Mucosa of rectum (tissue), 2 donors: Measurements from ENCODE around the gene AXIN2.
"Not testable (repeated sequence)": the region's sequence is repeated elsewhere in the genome, so short reads cannot be mapped to it uniquely, and the experiment has no call there.

Experiments
- H3K27ac ChIP-seq, 2 donors: one replicate each; pipeline ENCODE4 v1.7.0; 2013; ENCODE audit warnings: inconsistent platforms in 2 of 2, low read depth in 2 of 2, low read length in 2 of 2
- H3K27me3 ChIP-seq, 2 donors: one replicate each; pipeline ENCODE4 v1.7.0; 2013; ENCODE audit warnings: low read length in 2 of 2; ENCODE audit not compliant: control insufficient read depth in 2 of 2, insufficient read depth in 2 of 2
- H3K36me3 ChIP-seq, 2 donors: one replicate each; pipeline ENCODE4 v1.7.0; 2013; ENCODE audit warnings: low read length in 2 of 2; ENCODE audit not compliant: control insufficient read depth in 2 of 2, insufficient read depth in 2 of 2
- H3K4me1 ChIP-seq, 2 donors: one replicate each; pipeline ENCODE4 v1.7.0; 2013; ENCODE audit warnings: low read length in 2 of 2, mild to moderate bottlenecking in 1 of 2; ENCODE audit not compliant: control insufficient read depth in 2 of 2, insufficient read depth in 2 of 2
- H3K4me3 ChIP-seq, 2 donors: one replicate each; pipeline ENCODE4 v1.7.0; 2013; ENCODE audit warnings: low read length in 2 of 2
- H3K9ac ChIP-seq, 2 donors: one replicate each; pipeline ENCODE4 v1.7.0; 2013; ENCODE audit warnings: low read length in 2 of 2, low read depth in 1 of 2, mild to moderate bottlenecking in 1 of 2
- H3K9me3 ChIP-seq, 2 donors: one replicate each; pipeline ENCODE4 v1.7.0; 2013; ENCODE audit warnings: low read length in 2 of 2; ENCODE audit not compliant: control insufficient read depth in 2 of 2
- donor health status: healthy.
- donor health status: Normal muscosa, but diverticular disease.

The AXIN2 gene

GRCh38 chr17:65498816-65499215 is 62.6 kb downstream of the AXIN2 start:
- H3K27me3 ChIP-seq, result no peaks in the 10 kb centered on the region
- H3K4me3 ChIP-seq, result no peak overlapping the region
- H3K36me3 ChIP-seq, result no peaks in the 10 kb centered on the region
- H3K9me3 ChIP-seq, result no peaks in the 10 kb centered on the region
- peaks cover 0 to 2% of the 10 kb centered on the region in 2 donors for H3K4me1 ChIP-seq
- H3K9ac ChIP-seq, result no peak overlapping the region
- H3K27ac ChIP-seq, result no peak overlapping the region

DNA sequence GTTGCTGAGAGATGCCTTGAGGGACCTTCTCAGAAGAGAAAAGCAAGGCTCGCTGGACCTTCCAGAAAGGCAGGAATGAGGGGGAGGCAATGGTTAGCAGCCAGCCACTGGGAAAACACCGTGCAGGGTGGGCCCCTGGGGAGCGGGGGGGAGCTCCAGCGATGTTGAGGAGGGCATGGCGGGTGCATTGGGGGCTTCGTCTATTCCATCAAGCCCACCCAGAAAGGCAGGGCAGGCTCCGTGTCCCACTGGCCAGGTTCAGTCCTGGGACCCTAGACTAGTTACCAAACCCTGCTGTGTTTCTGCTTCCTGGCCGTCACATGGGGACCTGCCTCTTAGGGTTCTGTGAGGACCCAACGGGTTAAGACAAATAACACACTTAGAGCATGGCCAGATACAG is 64.6 kb downstream of the AXIN2 start:
- Histone ChIP-seq H3K4me1 (peaks cover 0 to 2% of the 10 kb centered on the region in 2 donors), H3K9me3 (no peaks in the 10 kb centered on the region), H3K27ac (no peak overlapping the region), H3K36me3 (no peaks in the 10 kb centered on the region), H3K9ac (no peak overlapping the region), H3K27me3 (no peaks in the 10 kb centered on the region), H3K4me3 (no peak overlapping the region)

- Histone ChIP-seq H3K4me3 (no peak overlapping the region), H3K36me3 (no peaks in the 10 kb centered on the region), H3K27me3 (no peaks in the 10 kb centered on the region), H3K27ac (no peak overlapping the region), H3K9me3 (no peaks in the 10 kb centered on the region), H3K9ac (no peak overlapping the region), H3K4me1 (peaks cover 0 to 2% of the 10 kb centered on the region in 2 donors)
Observed at GRCh38 chr17:65495122-65496055, 66.1 kb downstream of the AXIN2 start.

GRCh38 chr17:65489413-65490155 is 71.9 kb downstream of the AXIN2 start:
- H3K36me3 ChIP-seq, result no peaks in the 10 kb centered on the region
- no peak overlapping the region for H3K27ac ChIP-seq
- H3K27me3 ChIP-seq, result no peaks in the 10 kb centered on the region
- H3K4me1 ChIP-seq, result no peaks in the 10 kb centered on the region
- no peak overlapping the region for H3K4me3 ChIP-seq
- H3K9ac ChIP-seq, result no peak overlapping the region
- no peaks in the 10 kb centered on the region for H3K9me3 ChIP-seq

DNA sequence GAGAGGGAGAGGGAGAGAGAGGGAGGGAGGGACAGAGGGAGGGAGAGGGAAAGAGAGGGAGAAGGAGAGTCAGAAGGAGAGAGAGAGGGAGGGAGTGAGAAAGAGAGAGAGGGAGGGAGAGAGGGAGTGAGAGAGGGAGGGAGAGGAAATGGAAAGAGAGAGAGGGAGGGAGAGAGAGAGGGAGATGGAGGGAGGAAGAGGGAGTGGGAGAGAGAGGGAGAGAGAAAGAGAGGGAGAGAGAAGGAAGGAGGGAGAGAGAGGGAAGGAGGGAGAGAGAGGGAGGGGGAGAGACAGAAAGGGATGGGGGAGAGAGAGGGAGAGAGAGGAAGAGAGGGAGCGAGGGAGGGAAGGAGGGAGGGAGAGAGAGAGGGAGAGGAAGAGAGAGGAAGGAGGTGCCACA is 72.8 kb downstream of the AXIN2 start:
- Histone ChIP-seq H3K4me3 (no peak overlapping the region), H3K36me3 (no peaks in the 10 kb centered on the region), H3K9me3 (no peaks in the 10 kb centered on the region), H3K27ac (no peak overlapping the region), H3K4me1 (no peaks in the 10 kb centered on the region), H3K9ac (no peak overlapping the region), H3K27me3 (no peaks in the 10 kb centered on the region)

DNA sequence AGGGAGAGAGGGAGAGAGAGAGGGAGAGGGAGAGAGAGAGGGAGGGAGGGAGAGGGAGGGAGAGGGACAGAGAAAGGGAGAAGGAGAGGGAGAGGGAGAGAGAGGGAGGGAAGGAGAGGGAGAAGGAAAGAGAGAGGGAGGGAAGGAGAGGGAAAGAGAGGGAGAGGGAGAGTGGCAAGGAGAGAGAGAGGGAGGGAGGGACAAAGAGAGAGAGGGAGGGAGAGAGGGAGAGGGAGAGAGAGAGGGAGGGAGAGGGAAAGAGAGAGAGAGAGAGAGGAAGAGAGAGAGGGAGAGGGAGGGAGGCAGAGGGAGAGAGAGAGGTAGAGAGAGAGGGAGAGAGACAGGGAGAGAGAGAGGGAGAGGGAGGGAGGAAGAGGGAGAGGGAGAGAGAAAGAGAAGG is 73.5 kb downstream of the AXIN2 start:
- Histone ChIP-seq H3K4me1 (no peaks in the 10 kb centered on the region), H3K36me3 (no peaks in the 10 kb centered on the region), H3K27me3 (no peaks in the 10 kb centered on the region), H3K4me3 (no peak overlapping the region), H3K9ac (no peak overlapping the region), H3K27ac (no peak overlapping the region), H3K9me3 (no peaks in the 10 kb centered on the region)

DNA sequence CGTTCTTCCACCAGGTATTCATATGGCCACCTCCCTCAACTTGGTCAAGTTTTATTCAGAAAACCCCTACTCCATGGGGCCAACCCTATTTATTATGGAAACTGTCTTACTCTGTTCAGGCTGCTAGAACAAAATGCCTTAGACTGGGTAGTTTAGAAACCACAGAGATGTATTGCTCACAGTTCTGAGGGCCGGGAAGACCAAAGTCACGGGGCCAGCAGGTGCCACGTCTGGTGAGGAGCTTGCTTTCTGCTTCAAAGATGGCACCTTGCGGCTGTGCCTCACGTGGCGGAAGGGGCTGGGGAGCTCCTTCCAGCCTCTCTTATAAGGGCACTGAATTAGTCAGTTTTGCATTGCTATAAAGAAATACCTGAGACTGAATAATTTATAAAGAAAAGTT is 74.3 kb downstream of the AXIN2 start:
- Histone ChIP-seq H3K4me1 (no peaks in the 10 kb centered on the region), H3K27ac (no peak overlapping the region), H3K36me3 (no peaks in the 10 kb centered on the region), H3K9me3 (no peaks in the 10 kb centered on the region), H3K27me3 (no peaks in the 10 kb centered on the region), H3K9ac (no peak overlapping the region), H3K4me3 (no peak overlapping the region)

- Histone ChIP-seq H3K4me3 (no peak overlapping the region), H3K27ac (no peak overlapping the region), H3K36me3 (no peaks in the 10 kb centered on the region), H3K9ac (no peak overlapping the region), H3K27me3 (no peaks in the 10 kb centered on the region), H3K4me1 (no peaks in the 10 kb centered on the region), H3K9me3 (no peaks in the 10 kb centered on the region)
Observed at GRCh38 chr17:65485388-65486299, 75.8 kb downstream of the AXIN2 start.

- H3K9me3 ChIP-seq, H3K9ac ChIP-seq, H3K36me3 ChIP-seq, H3K4me3 ChIP-seq, H3K4me1 ChIP-seq, H3K27me3 ChIP-seq, H3K27ac ChIP-seq: not testable (repeated sequence)
Observed at GRCh38 chr17:65484405-65484804, 77.0 kb downstream of the AXIN2 start.
